Activated T-helper 17 cell treated with anti-CD3 and anti-CD28 coated beads, Interleukin-2, amount 50 U/mL, for 72 hours (primary cell): Measurements from ENCODE around the gene ZG16. TPM values are rescaled to one million over a fixed set of nuclear protein-coding genes. Genes with fewer than 3 reads are reported as not detected.
"Not testable (repeated sequence)": the region's sequence is repeated elsewhere in the genome, so short reads cannot be mapped to it uniquely, and the experiment has no call there.

Experiments
- ATAC-seq: fragments of 150-1000 bp; cut with Tn5 transposase; replicated peaks from 2 replicates; pipeline ENCODE4 v1.10.0; 2021; ENCODE audit warnings: mild to moderate bottlenecking, moderate library complexity
- H3K27ac Mint-ChIP-seq: one replicate; pipeline ENCODE4 v1.8.0; 2022; ENCODE audit warnings: mixed read lengths
- H3K27me3 Mint-ChIP-seq: one replicate; pipeline ENCODE4 v1.8.0; 2022; ENCODE audit warnings: mixed read lengths
- H3K36me3 Mint-ChIP-seq: one replicate; pipeline ENCODE4 v1.8.0; 2022; ENCODE audit warnings: low read depth, mild to moderate bottlenecking, mixed read lengths
- H3K4me1 Mint-ChIP-seq: one replicate; pipeline ENCODE4 v1.8.0; 2022; ENCODE audit warnings: mixed read lengths
- H3K4me3 Mint-ChIP-seq: one replicate; pipeline ENCODE4 v1.8.0; 2022; ENCODE audit warnings: mild to moderate bottlenecking, mixed read lengths
- H3K9me3 Mint-ChIP-seq: one replicate; pipeline ENCODE4 v1.8.0; 2022; ENCODE audit warnings: mixed read lengths
- total RNA-seq, 2 donors: library from RNA; stranded (reverse); gene quantifications; one replicate each; pipeline ENCODE4 v1.2.3, GENCODE V29; 2022

The ZG16 gene
- total RNA-seq, 2 donors from 2014 or later: not detected

- Mint-ChIP-seq H3K36me3 (no peaks in the 10 kb centered on the region), H3K4me3 (no peak overlapping the region), H3K4me1 (peaks cover 5% of the 10 kb centered on the region), H3K27me3 (no peaks in the 10 kb centered on the region), H3K9me3 (no peaks in the 10 kb centered on the region), H3K27ac (no peak overlapping the region)
- no peak for ATAC-seq
These were observed 16.2 kb upstream of the ZG16 start for GRCh38 chr16:29761882-29762281.

DNA sequence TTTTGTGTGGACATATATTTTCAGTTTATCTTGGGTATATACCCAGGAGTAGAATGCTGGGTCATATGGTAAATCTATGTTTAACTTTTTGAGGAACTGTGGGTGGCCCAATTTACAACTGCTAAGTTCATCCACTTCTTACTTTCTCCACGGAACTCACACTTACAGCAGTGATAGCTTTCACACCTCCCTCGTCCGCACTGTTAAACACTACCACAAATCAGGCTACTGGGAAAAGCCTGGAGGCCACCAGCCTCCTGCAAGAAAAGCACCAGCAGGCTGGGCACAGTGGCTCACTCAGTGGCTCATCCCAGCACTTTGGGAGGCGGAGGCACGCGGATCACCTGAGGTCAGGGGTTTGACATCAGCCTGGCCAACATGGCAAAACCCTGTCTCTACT is 14.7 kb upstream of the ZG16 start:
- no peak overlapping the region for H3K4me3 Mint-ChIP-seq
- H3K27ac Mint-ChIP-seq: no peak overlapping the region
- no peaks in the 10 kb centered on the region for H3K9me3 Mint-ChIP-seq
- no peaks in the 10 kb centered on the region for H3K36me3 Mint-ChIP-seq
- peaks cover 5% of the 10 kb centered on the region for H3K4me1 Mint-ChIP-seq
- no peak for ATAC-seq
- no peaks in the 10 kb centered on the region for H3K27me3 Mint-ChIP-seq

DNA sequence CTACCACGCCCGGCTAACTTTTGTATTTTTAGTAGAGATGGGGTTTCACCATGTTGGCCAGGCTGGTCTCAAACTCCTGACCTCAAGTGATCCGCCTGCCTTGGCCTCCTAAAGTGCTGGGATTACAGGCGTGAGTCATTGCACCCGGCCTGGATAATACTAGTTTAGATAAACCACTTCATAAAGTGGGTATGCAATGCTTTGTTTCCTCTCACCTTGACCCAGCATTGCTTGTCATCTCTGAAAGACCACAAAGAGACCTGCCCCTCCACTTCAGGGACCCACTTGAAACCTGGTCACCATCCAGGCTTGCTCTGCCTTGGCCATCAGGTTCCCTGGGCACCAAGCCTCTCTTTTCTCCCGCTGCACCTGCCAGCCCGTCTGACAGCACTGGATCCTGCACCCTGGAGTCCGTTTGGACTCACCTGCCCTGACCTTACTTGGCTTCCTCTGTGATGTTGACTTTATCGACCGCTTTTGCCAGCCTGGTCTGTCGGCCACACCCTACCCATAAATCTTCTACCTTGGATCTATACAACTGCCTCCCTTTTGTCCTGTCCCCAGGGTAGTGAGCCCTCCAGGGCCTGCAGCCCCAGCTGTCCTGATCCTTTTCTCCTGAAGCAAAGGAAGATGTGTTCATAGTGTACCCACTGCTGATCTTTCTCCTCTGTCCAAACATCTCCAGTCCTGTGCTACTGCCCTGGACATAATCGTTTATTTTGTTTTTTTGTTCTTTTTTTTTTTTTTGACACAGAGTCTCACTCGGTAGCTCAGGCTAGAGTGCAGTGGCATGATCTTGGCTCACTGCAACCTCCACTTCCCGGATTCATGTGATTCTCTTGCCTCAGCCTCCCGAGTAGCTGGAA is 12.7 kb upstream of the ZG16 start:
- no peak overlapping the region for H3K27ac Mint-ChIP-seq
- no peaks in the 10 kb centered on the region for H3K27me3 Mint-ChIP-seq
- ATAC-seq: no peak
- H3K36me3 Mint-ChIP-seq: no peaks in the 10 kb centered on the region
- peaks cover 8% of the 10 kb centered on the region for H3K4me1 Mint-ChIP-seq
- H3K4me3 Mint-ChIP-seq: no peak overlapping the region
- H3K9me3 Mint-ChIP-seq: no peaks in the 10 kb centered on the region

- no peaks in the 10 kb centered on the region for H3K27me3 Mint-ChIP-seq
- no peak overlapping the region for H3K4me3 Mint-ChIP-seq
- H3K9me3 Mint-ChIP-seq: no peaks in the 10 kb centered on the region
- peaks cover 6% of the 10 kb centered on the region for H3K4me1 Mint-ChIP-seq
- H3K27ac Mint-ChIP-seq: no peak overlapping the region
- no peaks in the 10 kb centered on the region for H3K36me3 Mint-ChIP-seq
- ATAC-seq: no peak
These were observed 11.5 kb upstream of the ZG16 start for GRCh38 chr16:29766571-29766970.

GRCh38 chr16:29767062-29767461 is 11.0 kb upstream of the ZG16 start:
- H3K9me3 Mint-ChIP-seq: no peaks in the 10 kb centered on the region
- H3K27me3 Mint-ChIP-seq: no peaks in the 10 kb centered on the region
- no peaks in the 10 kb centered on the region for H3K36me3 Mint-ChIP-seq
- no peak for ATAC-seq
- H3K27ac Mint-ChIP-seq: no peak overlapping the region
- peaks cover 6% of the 10 kb centered on the region for H3K4me1 Mint-ChIP-seq
- H3K4me3 Mint-ChIP-seq: no peak overlapping the region

- no peaks in the 10 kb centered on the region for H3K27me3 Mint-ChIP-seq
- no peaks in the 10 kb centered on the region for H3K36me3 Mint-ChIP-seq
- no peak overlapping the region for H3K4me3 Mint-ChIP-seq
- H3K4me1 Mint-ChIP-seq: peaks cover 10% of the 10 kb centered on the region
- no peaks in the 10 kb centered on the region for H3K9me3 Mint-ChIP-seq
- ATAC-seq: no peak
- no peak overlapping the region for H3K27ac Mint-ChIP-seq
These were observed 8.5 kb upstream of the ZG16 start for GRCh38 chr16:29769507-29769906.

DNA sequence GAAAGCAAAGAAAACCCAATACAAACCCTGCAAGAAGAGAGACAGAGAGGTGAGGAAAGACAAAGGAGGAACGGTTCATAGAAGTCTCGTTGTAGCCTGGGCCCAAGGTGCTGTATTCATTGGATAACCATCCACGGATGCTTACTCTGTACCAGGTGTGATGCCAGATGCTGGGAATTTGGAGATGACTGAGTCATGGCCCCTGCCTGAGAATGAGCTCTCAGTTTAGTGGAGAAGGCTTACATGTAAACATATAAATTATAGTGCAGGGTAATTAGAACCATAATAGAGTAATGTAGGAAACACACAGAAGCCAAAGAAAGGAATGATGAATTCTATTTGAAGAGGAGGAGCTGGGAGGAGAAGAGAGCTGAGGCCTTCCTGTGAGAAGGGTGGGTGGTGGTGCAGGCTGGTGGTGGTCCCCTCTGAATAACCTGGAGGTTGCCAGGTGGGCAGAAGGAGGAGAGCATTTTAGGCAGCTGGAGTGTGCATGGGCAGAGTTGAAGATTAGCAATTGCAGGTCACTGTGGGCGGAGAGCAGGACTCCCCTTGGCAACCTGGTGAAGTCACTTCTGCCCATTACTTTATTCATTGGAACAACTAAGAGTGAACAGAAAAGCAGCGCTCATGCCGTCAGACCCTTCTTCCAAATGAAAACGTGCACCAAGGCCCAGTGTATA is 7.7 kb upstream of the ZG16 start:
- Mint-ChIP-seq H3K36me3 (no peaks in the 10 kb centered on the region), H3K9me3 (no peaks in the 10 kb centered on the region), H3K4me1 (peaks cover 11% of the 10 kb centered on the region), H3K27ac (no peak overlapping the region), H3K27me3 (no peaks in the 10 kb centered on the region), H3K4me3 (no peak overlapping the region)
- ATAC-seq: no peak

GRCh38 chr16:29772330-29772729 is 5.7 kb upstream of the ZG16 start:
- not testable (repeated sequence) for H3K9me3 Mint-ChIP-seq, H3K36me3 Mint-ChIP-seq, H3K27ac Mint-ChIP-seq, ATAC-seq, H3K27me3 Mint-ChIP-seq, H3K4me3 Mint-ChIP-seq
- peaks cover 15% of the 10 kb centered on the region for H3K4me1 Mint-ChIP-seq

GRCh38 chr16:29774730-29775129 is 3.3 kb upstream of the ZG16 start:
- ATAC-seq: no peak
- Mint-ChIP-seq H3K4me1 (peaks cover 15% of the 10 kb centered on the region), H3K4me3 (no peak overlapping the region), H3K36me3 (no peaks in the 10 kb centered on the region), H3K27ac (peak overlapping the region; percentile 26), H3K27me3 (no peaks in the 10 kb centered on the region), H3K9me3 (no peaks in the 10 kb centered on the region)

- Mint-ChIP-seq H3K36me3 (no peaks in the 10 kb centered on the region), H3K9me3 (no peaks in the 10 kb centered on the region), H3K27me3 (no peaks in the 10 kb centered on the region), H3K27ac (no peak overlapping the region), H3K4me1 (peaks cover 10% of the 10 kb centered on the region), H3K4me3 (no peak overlapping the region)
- ATAC-seq: no peak
These were observed 2.2 kb upstream of the ZG16 start for GRCh38 chr16:29775742-29776408.

DNA sequence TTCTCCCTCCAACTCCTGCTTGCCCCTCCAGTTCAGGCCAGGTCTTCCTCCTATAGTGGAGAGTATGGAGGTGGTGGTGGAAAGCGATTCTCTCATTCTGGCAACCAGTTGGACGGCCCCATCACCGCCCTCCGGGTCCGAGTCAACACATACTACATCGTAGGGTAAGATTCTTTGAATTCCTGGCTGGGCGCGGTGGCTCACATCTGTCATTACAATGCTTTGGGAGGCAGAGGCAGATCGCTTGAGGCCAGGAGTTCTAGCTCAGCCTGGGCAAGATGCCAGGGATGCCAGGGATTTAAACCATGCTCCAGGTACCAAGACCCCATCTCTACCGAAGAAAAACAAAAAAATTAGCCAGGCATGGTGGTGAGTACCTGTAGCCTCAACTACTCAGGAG is 1.4 kb downstream of the ZG16 start:
- Mint-ChIP-seq H3K36me3 (no peaks in the 10 kb centered on the region), H3K9me3 (no peaks in the 10 kb centered on the region), H3K4me3 (no peak overlapping the region), H3K4me1 (peaks cover 10% of the 10 kb centered on the region), H3K27ac (no peak overlapping the region), H3K27me3 (no peaks in the 10 kb centered on the region)
- ATAC-seq: no peak

GRCh38 chr16:29783094-29783953 is 5.3 kb downstream of the ZG16 start:
- Mint-ChIP-seq H3K4me1 (peaks cover 13% of the 10 kb centered on the region), H3K27ac (peak overlapping the region; percentile 58)
- H3K9me3 Mint-ChIP-seq: not testable (repeated sequence)

DNA sequence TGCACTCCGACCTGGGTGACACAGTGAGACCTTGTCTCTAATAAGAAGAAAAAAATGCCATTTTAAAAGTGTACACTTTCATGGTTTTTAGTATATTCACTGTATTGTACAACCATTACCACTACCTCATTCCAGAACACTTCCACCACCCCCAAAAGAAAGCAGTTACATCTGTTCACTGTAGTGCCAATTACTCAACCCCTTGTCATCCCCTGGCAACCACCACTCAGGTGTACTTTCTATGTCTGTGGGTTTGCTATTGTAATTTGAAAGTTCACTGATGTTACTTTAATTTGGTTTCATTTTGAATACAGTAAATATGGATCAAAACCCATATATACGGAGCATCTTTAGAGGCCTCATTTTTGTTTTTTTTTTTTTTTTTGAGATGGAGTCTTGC is 6.1 kb downstream of the ZG16 start:
- peaks cover 13% of the 10 kb centered on the region for H3K4me1 Mint-ChIP-seq
- peak overlapping the region; percentile 79 for H3K4me3 Mint-ChIP-seq
- peak; percentile 96 for ATAC-seq
- peak overlapping the region; percentile 58 for H3K27ac Mint-ChIP-seq
- H3K9me3 Mint-ChIP-seq: no peaks in the 10 kb centered on the region
- H3K27me3 Mint-ChIP-seq: no peaks in the 10 kb centered on the region
- H3K36me3 Mint-ChIP-seq: no peaks in the 10 kb centered on the region

More at GRCh38 chr16:29783094-29783953, 5.3 kb downstream of the ZG16 start:
- H3K36me3 Mint-ChIP-seq, H3K27me3 Mint-ChIP-seq, ATAC-seq: not testable (repeated sequence)
- H3K4me3 Mint-ChIP-seq: peak overlapping the region; percentile 79

- no peaks in the 10 kb centered on the region for H3K9me3 Mint-ChIP-seq
- H3K36me3 Mint-ChIP-seq: peaks cover under 1% of the 10 kb centered on the region
- ATAC-seq: peak; percentile 80
- no peak overlapping the region for H3K27ac Mint-ChIP-seq
- peak overlapping the region; percentile 79 for H3K4me3 Mint-ChIP-seq
- H3K27me3 Mint-ChIP-seq: no peaks in the 10 kb centered on the region
- H3K4me1 Mint-ChIP-seq: peaks cover 13% of the 10 kb centered on the region
These were observed 6.9 kb downstream of the ZG16 start for GRCh38 chr16:29784901-29785500.
